SK-N-SH treated with all-trans-retinoic acid at 6 μM for 48 hours (cell line): ENCODE data around the gene PSMB9.
"Not testable (repeated sequence)": the region's sequence is repeated elsewhere in the genome, so short reads cannot be mapped to it uniquely, and the experiment has no call there.

Experiments used
- ATAC-seq: fragments of 200-7000 bp; cut with Tn5 transposase; 3 replicates; pipeline ENCODE4 v1.9.1; 2020; ENCODE audit warnings: mild to moderate bottlenecking, moderate library complexity
- ARNTL ChIP-seq: fragments of 450-650 bp; formaldehyde crosslinking; IDR thresholded peaks from 2 replicates; pipeline ENCODE4 v1.5.0; 2020; ENCODE audit warnings: low read depth, mild to moderate bottlenecking, moderate library complexity, borderline replicate concordance
- BACH2 ChIP-seq: fragments of 250-450 bp; sonication (Bioruptor Pico); IDR thresholded peaks from 2 replicates; pipeline ENCODE4 v1.9.0; 2021; ENCODE audit warnings: mild to moderate bottlenecking, borderline replicate concordance
- CSDC2 ChIP-seq: fragments of 250-450 bp; sonication (Bioruptor Pico); IDR thresholded peaks from 2 replicates; pipeline ENCODE4 v1.5.0; 2020; ENCODE audit warnings: mild to moderate bottlenecking, moderate library complexity
- CSRNP3 ChIP-seq: fragments of 250-450 bp; sonication (Bioruptor Pico); IDR thresholded peaks from 2 replicates; pipeline ENCODE4 v1.5.1; 2021; ENCODE audit warnings: mild to moderate bottlenecking, moderate library complexity
- ESRRG ChIP-seq: fragments of 250-450 bp; sonication (Bioruptor Pico); IDR thresholded peaks from 2 replicates; pipeline ENCODE4 v1.6.1; 2021; ENCODE audit warnings: mild to moderate bottlenecking
- GLIS3 ChIP-seq: fragments of 250-450 bp; sonication (Bioruptor Pico); IDR thresholded peaks from 2 replicates; pipeline ENCODE4 v1.5.0; 2020; ENCODE audit warnings: mild to moderate bottlenecking, moderate library complexity
- OSR1 ChIP-seq: fragments of 250-450 bp; sonication (Bioruptor Pico); IDR thresholded peaks from 2 replicates; pipeline ENCODE4 v1.8.0; 2022; ENCODE audit warnings: moderate library complexity, mild to moderate bottlenecking, inconsistent platforms
- PATZ1 ChIP-seq: fragments of 250-450 bp; sonication (Bioruptor Pico); IDR thresholded peaks from 2 replicates; pipeline ENCODE4 v1.8.0; 2020; ENCODE audit warnings: mild to moderate bottlenecking, moderate library complexity, borderline replicate concordance
- POU6F1 ChIP-seq: fragments of 250-450 bp; sonication (Bioruptor Pico); IDR thresholded peaks from 2 replicates; pipeline ENCODE4 v1.8.0; 2021; ENCODE audit warnings: low read depth, mild to moderate bottlenecking, moderate library complexity, borderline replicate concordance
- PPARA ChIP-seq: fragments of 250-450 bp; sonication (Bioruptor Pico); IDR thresholded peaks from 2 replicates; pipeline ENCODE4 v1.5.0; 2020; ENCODE audit warnings: mild to moderate bottlenecking, borderline replicate concordance
- RARB ChIP-seq: fragments of 250-450 bp; sonication (Bioruptor Pico); IDR thresholded peaks from 2 replicates; pipeline ENCODE4 v1.8.0; 2021; ENCODE audit warnings: mild to moderate bottlenecking, moderate library complexity
- SNAI2 ChIP-seq: fragments of 250-450 bp; sonication (Bioruptor Pico); IDR thresholded peaks from 2 replicates; pipeline ENCODE4 v1.5.0; 2020; ENCODE audit warnings: mild to moderate bottlenecking, moderate library complexity
- TCF4 ChIP-seq: fragments of 250-450 bp; sonication (Bioruptor Pico); IDR thresholded peaks from 2 replicates; pipeline ENCODE4 v1.8.0; 2021; ENCODE audit warnings: mild to moderate bottlenecking, moderate library complexity, borderline replicate concordance
- TSHZ2 ChIP-seq: fragments of 250-450 bp; sonication (Bioruptor Pico); IDR thresholded peaks from 2 replicates; pipeline ENCODE4 v1.5.0; 2020; ENCODE audit warnings: mild to moderate bottlenecking, moderate library complexity
- ZC3H10 ChIP-seq: fragments of 250-450 bp; sonication (Bioruptor Pico); IDR thresholded peaks from 2 replicates; pipeline ENCODE4 v1.5.1; 2021; ENCODE audit warnings: mild to moderate bottlenecking, moderate library complexity
- ZFP3 ChIP-seq: fragments of 250-450 bp; sonication (Bioruptor Pico); IDR thresholded peaks from 2 replicates; pipeline ENCODE4 v1.5.0; 2020; ENCODE audit warnings: mild to moderate bottlenecking, moderate library complexity
- ZFP30 ChIP-seq: fragments of 450-650 bp; formaldehyde crosslinking; IDR thresholded peaks from 2 replicates; pipeline ENCODE4 v1.5.0; 2022; ENCODE audit warnings: mild to moderate bottlenecking, moderate library complexity
- ZNF70 ChIP-seq: fragments of 450-650 bp; formaldehyde crosslinking; IDR thresholded peaks from 2 replicates; pipeline ENCODE4 v1.5.0; 2020; ENCODE audit warnings: mild to moderate bottlenecking, moderate library complexity
- ZNF8 ChIP-seq: fragments of 450-650 bp; formaldehyde crosslinking; IDR thresholded peaks from 2 replicates; pipeline ENCODE4 v1.5.0; 2020; ENCODE audit warnings: mild to moderate bottlenecking, moderate library complexity
- TF ChIP-seq, protein P1 (sequence below): fragments of 250-450 bp; sonication (Bioruptor Pico); IDR thresholded peaks from 2 replicates; pipeline ENCODE4 v1.5.1; 2020; ENCODE audit warnings: low read depth, mild to moderate bottlenecking, moderate library complexity

Gene PSMB9

GRCh38 chr6:32876603-32877002 is 22.6 kb downstream of the PSMB9 start:
- no peak for TF ChIP-seq PPARA
- no peak for TF ChIP-seq TCF4 (CRISPR knock-in tag)
- TF ChIP-seq ARNTL (CRISPR knock-in tag) = no peak
- TF ChIP-seq ZNF70 = no peak
- TF ChIP-seq CSDC2 (CRISPR knock-in tag) = no peak
- TF ChIP-seq, protein P1, sequence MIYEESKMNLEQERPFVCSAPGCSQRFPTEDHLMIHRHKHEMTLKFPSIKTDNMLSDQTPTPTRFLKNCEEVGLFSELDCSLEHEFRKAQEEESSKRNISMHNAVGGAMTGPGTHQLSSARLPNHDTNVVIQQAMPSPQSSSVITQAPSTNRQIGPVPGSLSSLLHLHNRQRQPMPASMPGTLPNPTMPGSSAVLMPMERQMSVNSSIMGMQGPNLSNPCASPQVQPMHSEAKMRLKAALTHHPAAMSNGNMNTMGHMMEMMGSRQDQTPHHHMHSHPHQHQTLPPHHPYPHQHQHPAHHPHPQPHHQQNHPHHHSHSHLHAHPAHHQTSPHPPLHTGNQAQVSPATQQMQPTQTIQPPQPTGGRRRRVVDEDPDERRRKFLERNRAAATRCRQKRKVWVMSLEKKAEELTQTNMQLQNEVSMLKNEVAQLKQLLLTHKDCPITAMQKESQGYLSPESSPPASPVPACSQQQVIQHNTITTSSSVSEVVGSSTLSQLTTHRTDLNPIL (CRISPR knock-in tag) = no peak
- TF ChIP-seq TSHZ2 (CRISPR knock-in tag) = no peak
- TF ChIP-seq SNAI2 = no peak
- no peak for TF ChIP-seq BACH2 (CRISPR knock-in tag)
- no peak for TF ChIP-seq ZNF8
- TF ChIP-seq GLIS3 = no peak
- no peak for TF ChIP-seq CSRNP3 (CRISPR knock-in tag)
- no peak for ATAC-seq

DNA sequence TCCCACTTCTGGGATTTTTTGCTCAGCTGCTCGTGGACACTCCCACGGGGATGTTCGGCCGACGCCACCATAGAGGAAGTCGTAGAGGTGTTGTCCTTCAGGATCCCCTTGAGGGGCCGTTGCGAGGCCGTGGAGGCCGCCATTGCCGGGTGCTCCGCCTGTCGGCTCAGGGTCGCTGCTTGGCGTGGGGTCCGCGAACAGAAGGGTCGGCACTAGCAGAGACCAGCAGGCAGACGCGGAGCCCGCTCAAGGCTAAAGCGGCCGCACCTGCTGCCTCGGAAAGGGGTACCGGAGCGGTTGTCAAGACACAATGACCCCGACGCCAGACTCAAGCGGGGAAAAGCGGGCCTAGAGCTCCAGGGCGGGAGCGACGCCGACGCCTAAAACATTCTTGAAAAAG is 25.7 kb downstream of the PSMB9 start:
- no peak for ATAC-seq
- TF ChIP-seq TCF4 (CRISPR knock-in tag) = no peak
- TF ChIP-seq ZNF70 = no peak
- TF ChIP-seq ZFP30 (CRISPR knock-in tag) = no peak

- not testable (repeated sequence) for ATAC-seq
Observed at GRCh38 chr6:32880962-32881361, 27.0 kb downstream of the PSMB9 start.

GRCh38 chr6:32882879-32883250 is 28.9 kb downstream of the PSMB9 start:
- no peak for ATAC-seq
- TF ChIP-seq ZC3H10 (no peak), SNAI2 (no peak), ZNF70 (no peak), BACH2 (CRISPR knock-in tag) (no peak), ZNF8 (no peak), OSR1 (CRISPR knock-in tag) (no peak), CSRNP3 (CRISPR knock-in tag) (no peak), TCF4 (CRISPR knock-in tag) (no peak)
- TF ChIP-seq, protein P1 (CRISPR knock-in tag) = no peak
- TF ChIP-seq, all 23 proteins: peak for 0

- no peak for ATAC-seq
- TF ChIP-seq BACH2 (CRISPR knock-in tag) (no peak), ESRRG (no peak), PPARA (no peak), POU6F1 (CRISPR knock-in tag) (no peak), ZNF8 (no peak), RARB (no peak), PATZ1 (no peak), CSDC2 (CRISPR knock-in tag) (no peak), ZFP3 (CRISPR knock-in tag) (no peak)
- TF ChIP-seq, protein P1 (CRISPR knock-in tag) = no peak
Observed at GRCh38 chr6:32883789-32884188, 29.8 kb downstream of the PSMB9 start.
